GM23338 (cell line): ENCODE data around the gene KSR2. TPM values are rescaled to one million over a fixed set of nuclear protein-coding genes. Genes with fewer than 3 reads are reported as not detected.

Experiments used
- ATAC-seq: fragments of 200-7000 bp; cut with Tn5 transposase; 3 replicates; pipeline ENCODE4 v1.9.1; 2020
- DNase-seq: peaks from one replicate; pipeline ENCODE4 v3.0.0-alpha.2; 2015; ENCODE audit warnings: low spot score
- H2AFZ ChIP-seq: fragments of 200-600 bp; sonication (generic); 2 replicates; pipeline ENCODE4 v1.8.0; 2016; ENCODE audit warnings: antibody characterized with exemption, mild to moderate bottlenecking, moderate library complexity
- H3F3A ChIP-seq: fragments of 200-600 bp; sonication (generic); replicated peaks from 2 replicates; pipeline ENCODE4 v1.8.0; 2017; ENCODE audit warnings: antibody characterized with exemption, mixed run types, low read depth
- H3K27ac ChIP-seq: fragments of 200-600 bp; sonication (generic); 2 replicates; pipeline ENCODE4 v1.6.1; 2016; ENCODE audit warnings: low read depth
- H3K27me3 ChIP-seq: fragments of 200-600 bp; sonication (generic); 2 replicates; pipeline ENCODE4 v1.8.0; 2016; ENCODE audit warnings: mild to moderate bottlenecking, mixed run types, moderate library complexity; ENCODE audit not compliant: insufficient read depth
- H3K36me3 ChIP-seq: fragments of 200-600 bp; sonication (generic); 2 replicates; pipeline ENCODE4 v1.8.0; 2016; ENCODE audit warnings: mild to moderate bottlenecking; ENCODE audit not compliant: insufficient read depth
- H3K4me1 ChIP-seq: fragments of 200-600 bp; sonication (generic); 2 replicates; pipeline ENCODE4 v1.8.0; 2016; ENCODE audit warnings: mild to moderate bottlenecking, moderate library complexity; ENCODE audit not compliant: insufficient read depth
- H3K4me2 ChIP-seq: fragments of 200-600 bp; sonication (generic); 2 replicates; pipeline ENCODE4 v1.7.1; 2017; ENCODE audit warnings: mixed run types
- H3K4me3 ChIP-seq: fragments of 200-600 bp; sonication (generic); 2 replicates; pipeline ENCODE4 v1.6.1; 2016; ENCODE audit warnings: mixed run types
- H3K79me2 ChIP-seq: fragments of 200-600 bp; sonication (generic); replicated peaks from 2 replicates; pipeline ENCODE4 v1.8.0; 2017; ENCODE audit warnings: mild to moderate bottlenecking; ENCODE audit not compliant: insufficient read depth
- H3K9me2 ChIP-seq: fragments of 200-600 bp; sonication (generic); 2 replicates; pipeline ENCODE4 v1.8.0; 2017; ENCODE audit not compliant: insufficient read depth
- H4K20me1 ChIP-seq: fragments of 200-600 bp; sonication (generic); replicated peaks from 2 replicates; pipeline ENCODE4 v1.8.0; 2017; ENCODE audit warnings: mild to moderate bottlenecking; ENCODE audit not compliant: insufficient read depth
- H3K27ac Mint-ChIP-seq: 2 replicates; pipeline ENCODE4 v1.8.0; 2020; ENCODE audit warnings: inconsistent platforms, mild to moderate bottlenecking, moderate library complexity, mixed read lengths
- H3K27me3 Mint-ChIP-seq: 3 replicates; pipeline ENCODE4 v1.8.0; 2022; ENCODE audit warnings: low read depth, mild to moderate bottlenecking, moderate library complexity, mixed read lengths, inconsistent platforms; ENCODE audit not compliant: insufficient read depth, poor library complexity
- H3K36me3 Mint-ChIP-seq: 3 replicates; pipeline ENCODE4 v1.8.0; 2021; ENCODE audit warnings: low read depth, mild to moderate bottlenecking, inconsistent platforms, moderate library complexity, mixed read lengths
- H3K4me1 Mint-ChIP-seq: 3 replicates; pipeline ENCODE4 v1.8.0; 2020; ENCODE audit warnings: mild to moderate bottlenecking, inconsistent platforms, mixed read lengths
- H3K4me3 Mint-ChIP-seq: 3 replicates; pipeline ENCODE4 v1.8.0; 2021; ENCODE audit warnings: moderate library complexity, mild to moderate bottlenecking, inconsistent platforms, mixed read lengths
- H3K9me3 Mint-ChIP-seq: 3 replicates; pipeline ENCODE4 v1.8.0; 2020; ENCODE audit warnings: moderate library complexity, mild to moderate bottlenecking, inconsistent platforms, mixed read lengths
- CREB1 ChIP-seq: fragments of 250-450 bp; sonication (Bioruptor Pico); IDR thresholded peaks from 2 replicates; pipeline ENCODE4 v1.5.0; 2020; ENCODE audit warnings: low read depth, mild to moderate bottlenecking, moderate library complexity
- EZH2 ChIP-seq: fragments of 200-600 bp; sonication (generic); IDR thresholded peaks from one replicate; pipeline ENCODE4 v1.8.0; 2017; ENCODE audit warnings: antibody characterized with exemption, mild to moderate bottlenecking, low read depth; ENCODE audit not compliant: unreplicated experiment
- EZH2phosphoT487 ChIP-seq: fragments of 200-600 bp; sonication (generic); IDR thresholded peaks from one replicate; pipeline ENCODE4 v1.8.1; 2018; ENCODE audit warnings: antibody characterized with exemption; ENCODE audit not compliant: unreplicated experiment
- JUNB ChIP-seq: IDR thresholded peaks from one replicate; pipeline ENCODE4 v1.6.1; 2016; ENCODE audit warnings: antibody characterized with exemption; ENCODE audit not compliant: unreplicated experiment
- NANOG ChIP-seq: IDR thresholded peaks from 2 replicates; pipeline ENCODE4 v1.6.1; 2016; ENCODE audit warnings: antibody characterized with exemption, borderline replicate concordance
- POLR2AphosphoS5 ChIP-seq: IDR thresholded peaks from 2 replicates; pipeline ENCODE4 v1.6.1; 2016; ENCODE audit warnings: antibody characterized with exemption, low read depth
- STAT1 ChIP-seq: IDR thresholded peaks from one replicate; pipeline ENCODE4 v1.6.1; 2016; ENCODE audit warnings: antibody characterized with exemption; ENCODE audit not compliant: unreplicated experiment
- ZNF114 ChIP-seq: fragments of 250-450 bp; sonication (Bioruptor Pico); IDR thresholded peaks from 2 replicates; pipeline ENCODE4 v1.5.0; 2020; ENCODE audit warnings: mild to moderate bottlenecking, moderate library complexity
- ZNF331 ChIP-seq: fragments of 250-450 bp; sonication (Bioruptor Pico); IDR thresholded peaks from 2 replicates; pipeline ENCODE4 v1.5.0; 2020; ENCODE audit warnings: low read depth, mild to moderate bottlenecking, moderate library complexity
- polyA plus RNA-seq: library from polyadenylated mRNA; unstranded; fragments of >200 nt; fragmentation: Nextera tagmentation; extraction: Ambion mirVana; gene quantifications from 2 replicates; pipeline ENCODE4 v1.2.1, GENCODE V29; 2016
- total RNA-seq: library from RNA; depleted of rRNA; stranded (reverse); fragments of >200 nt; shearing (Covaris generic); gene quantifications from 2 replicates; pipeline ENCODE4 v1.2.3, GENCODE V29; 2014
- TF ChIP-seq, protein P1 (sequence below): fragments of 250-450 bp; sonication (Bioruptor Pico); IDR thresholded peaks from 2 replicates; pipeline ENCODE4 v1.5.0; 2020; ENCODE audit warnings: mild to moderate bottlenecking, moderate library complexity
- TF ChIP-seq, protein P2 (sequence below), 2 experiments: fragments of 200-600 bp in 1 of 2; sonication (generic) in 1 of 2; conservative IDR thresholded peaks; 2 replicates each; pipeline versions ENCODE4 v1.5.1 to v1.6.1; 2016 to 2017; ENCODE audit warnings: antibody characterized with exemption in 2 of 2, low read depth in 2 of 2, mild to moderate bottlenecking in 2 of 2, moderate library complexity in 1 of 2
- TF ChIP-seq, protein P3 (sequence below): IDR thresholded peaks from one replicate; pipeline ENCODE4 v1.6.1; 2018; ENCODE audit warnings: antibody characterized with exemption; ENCODE audit not compliant: unreplicated experiment
- TF ChIP-seq, protein P4 (sequence below): IDR thresholded peaks from 2 replicates; pipeline ENCODE4 v1.6.1; 2016; ENCODE audit warnings: antibody characterized with exemption

The KSR2 gene
- total and polyA plus RNA-seq, 2 experiments from 2014 or later: 1.1 to 2.7 TPM

DNA sequence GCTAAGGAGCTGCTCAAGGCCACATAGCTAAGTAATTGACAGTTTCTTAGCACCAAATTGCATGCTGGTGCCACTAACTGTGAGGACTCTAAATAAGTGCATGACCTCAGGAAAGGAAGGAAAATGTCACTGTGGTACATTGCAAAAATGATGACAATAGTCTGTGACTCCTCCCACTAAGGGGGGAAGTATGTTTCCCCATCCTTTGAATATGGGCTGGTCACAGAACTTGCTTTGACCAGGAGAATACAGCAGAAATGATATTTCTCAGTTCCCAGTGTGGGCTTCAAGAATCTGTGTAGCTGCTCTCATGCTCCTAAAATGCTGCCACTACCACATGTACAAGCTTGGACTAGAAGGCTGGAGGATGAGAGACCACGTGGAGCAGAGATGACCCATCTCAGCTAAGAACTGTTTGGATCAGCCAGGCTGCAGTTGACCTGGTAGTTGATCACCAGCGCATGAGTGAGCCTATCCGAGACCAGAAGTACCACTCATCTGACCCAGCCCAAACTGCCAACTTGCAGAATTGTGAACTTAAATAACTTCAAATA, 565.1 kb downstream of the KSR2 start:
- Mint-ChIP-seq H3K36me3 (no peaks in the 10 kb centered on the region), H3K4me1 (peaks cover 13% of the 10 kb centered on the region), H3K27me3 (peaks cover 9% of the 10 kb centered on the region), H3K9me3 (peaks cover 3% of the 10 kb centered on the region; the same call in 1 of the 3 replicates), H3K4me3 (no peak overlapping the region), H3K27ac (no peak overlapping the region)
- Histone ChIP-seq H3K4me2 (no peak overlapping the region), H3K36me3 (no peaks in the 10 kb centered on the region), H4K20me1 (no peaks in the 10 kb centered on the region), H3K27ac (no peak overlapping the region), H3K27me3 (no peaks in the 10 kb centered on the region), H3K79me2 (no peaks in the 10 kb centered on the region), H3K9me2 (no peaks in the 10 kb centered on the region), H3K4me1 (peaks cover 12% of the 10 kb centered on the region), H3F3A (no peaks in the 10 kb centered on the region), H3K4me3 (no peak overlapping the region), H2AFZ (no peak overlapping the region)
- TF ChIP-seq POLR2AphosphoS5 (no peak), EZH2phosphoT487 (no peak), STAT1 (no peak), NANOG (no peak), CREB1 (no peak), ZNF114 (CRISPR knock-in tag) (no peak), JUNB (no peak), ZNF331 (no peak), EZH2 (no peak)
- TF ChIP-seq, protein P1, sequence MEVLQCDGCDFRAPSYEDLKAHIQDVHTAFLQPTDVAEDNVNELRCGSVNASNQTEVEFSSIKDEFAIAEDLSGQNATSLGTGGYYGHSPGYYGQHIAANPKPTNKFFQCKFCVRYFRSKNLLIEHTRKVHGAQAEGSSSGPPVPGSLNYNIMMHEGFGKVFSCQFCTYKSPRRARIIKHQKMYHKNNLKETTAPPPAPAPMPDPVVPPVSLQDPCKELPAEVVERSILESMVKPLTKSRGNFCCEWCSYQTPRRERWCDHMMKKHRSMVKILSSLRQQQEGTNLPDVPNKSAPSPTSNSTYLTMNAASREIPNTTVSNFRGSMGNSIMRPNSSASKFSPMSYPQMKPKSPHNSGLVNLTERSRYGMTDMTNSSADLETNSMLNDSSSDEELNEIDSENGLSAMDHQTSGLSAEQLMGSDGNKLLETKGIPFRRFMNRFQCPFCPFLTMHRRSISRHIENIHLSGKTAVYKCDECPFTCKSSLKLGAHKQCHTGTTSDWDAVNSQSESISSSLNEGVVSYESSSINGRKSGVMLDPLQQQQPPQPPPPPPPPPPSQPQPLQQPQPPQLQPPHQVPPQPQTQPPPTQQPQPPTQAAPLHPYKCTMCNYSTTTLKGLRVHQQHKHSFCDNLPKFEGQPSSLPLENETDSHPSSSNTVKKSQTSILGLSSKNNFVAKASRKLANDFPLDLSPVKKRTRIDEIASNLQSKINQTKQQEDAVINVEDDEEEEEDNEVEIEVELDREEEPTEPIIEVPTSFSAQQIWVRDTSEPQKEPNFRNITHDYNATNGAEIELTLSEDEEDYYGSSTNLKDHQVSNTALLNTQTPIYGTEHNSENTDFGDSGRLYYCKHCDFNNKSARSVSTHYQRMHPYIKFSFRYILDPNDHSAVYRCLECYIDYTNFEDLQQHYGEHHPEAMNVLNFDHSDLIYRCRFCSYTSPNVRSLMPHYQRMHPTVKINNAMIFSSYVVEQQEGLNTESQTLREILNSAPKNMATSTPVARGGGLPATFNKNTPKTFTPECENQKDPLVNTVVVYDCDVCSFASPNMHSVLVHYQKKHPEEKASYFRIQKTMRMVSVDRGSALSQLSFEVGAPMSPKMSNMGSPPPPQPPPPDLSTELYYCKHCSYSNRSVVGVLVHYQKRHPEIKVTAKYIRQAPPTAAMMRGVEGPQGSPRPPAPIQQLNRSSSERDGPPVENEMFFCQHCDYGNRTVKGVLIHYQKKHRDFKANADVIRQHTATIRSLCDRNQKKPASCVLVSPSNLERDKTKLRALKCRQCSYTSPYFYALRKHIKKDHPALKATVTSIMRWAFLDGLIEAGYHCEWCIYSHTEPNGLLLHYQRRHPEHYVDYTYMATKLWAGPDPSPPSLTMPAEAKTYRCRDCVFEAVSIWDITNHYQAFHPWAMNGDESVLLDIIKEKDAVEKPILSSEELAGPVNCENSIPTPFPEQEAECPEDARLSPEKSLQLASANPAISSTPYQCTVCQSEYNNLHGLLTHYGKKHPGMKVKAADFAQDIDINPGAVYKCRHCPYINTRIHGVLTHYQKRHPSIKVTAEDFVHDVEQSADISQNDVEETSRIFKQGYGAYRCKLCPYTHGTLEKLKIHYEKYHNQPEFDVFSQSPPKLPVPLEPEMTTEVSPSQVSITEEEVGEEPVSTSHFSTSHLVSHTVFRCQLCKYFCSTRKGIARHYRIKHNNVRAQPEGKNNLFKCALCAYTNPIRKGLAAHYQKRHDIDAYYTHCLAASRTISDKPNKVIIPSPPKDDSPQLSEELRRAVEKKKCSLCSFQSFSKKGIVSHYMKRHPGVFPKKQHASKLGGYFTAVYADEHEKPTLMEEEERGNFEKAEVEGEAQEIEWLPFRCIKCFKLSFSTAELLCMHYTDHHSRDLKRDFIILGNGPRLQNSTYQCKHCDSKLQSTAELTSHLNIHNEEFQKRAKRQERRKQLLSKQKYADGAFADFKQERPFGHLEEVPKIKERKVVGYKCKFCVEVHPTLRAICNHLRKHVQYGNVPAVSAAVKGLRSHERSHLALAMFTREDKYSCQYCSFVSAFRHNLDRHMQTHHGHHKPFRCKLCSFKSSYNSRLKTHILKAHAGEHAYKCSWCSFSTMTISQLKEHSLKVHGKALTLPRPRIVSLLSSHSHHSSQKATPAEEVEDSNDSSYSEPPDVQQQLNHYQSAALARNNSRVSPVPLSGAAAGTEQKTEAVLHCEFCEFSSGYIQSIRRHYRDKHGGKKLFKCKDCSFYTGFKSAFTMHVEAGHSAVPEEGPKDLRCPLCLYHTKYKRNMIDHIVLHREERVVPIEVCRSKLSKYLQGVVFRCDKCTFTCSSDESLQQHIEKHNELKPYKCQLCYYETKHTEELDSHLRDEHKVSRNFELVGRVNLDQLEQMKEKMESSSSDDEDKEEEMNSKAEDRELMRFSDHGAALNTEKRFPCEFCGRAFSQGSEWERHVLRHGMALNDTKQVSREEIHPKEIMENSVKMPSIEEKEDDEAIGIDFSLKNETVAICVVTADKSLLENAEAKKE (CRISPR knock-in tag): no peak
- TF ChIP-seq, protein P2, sequence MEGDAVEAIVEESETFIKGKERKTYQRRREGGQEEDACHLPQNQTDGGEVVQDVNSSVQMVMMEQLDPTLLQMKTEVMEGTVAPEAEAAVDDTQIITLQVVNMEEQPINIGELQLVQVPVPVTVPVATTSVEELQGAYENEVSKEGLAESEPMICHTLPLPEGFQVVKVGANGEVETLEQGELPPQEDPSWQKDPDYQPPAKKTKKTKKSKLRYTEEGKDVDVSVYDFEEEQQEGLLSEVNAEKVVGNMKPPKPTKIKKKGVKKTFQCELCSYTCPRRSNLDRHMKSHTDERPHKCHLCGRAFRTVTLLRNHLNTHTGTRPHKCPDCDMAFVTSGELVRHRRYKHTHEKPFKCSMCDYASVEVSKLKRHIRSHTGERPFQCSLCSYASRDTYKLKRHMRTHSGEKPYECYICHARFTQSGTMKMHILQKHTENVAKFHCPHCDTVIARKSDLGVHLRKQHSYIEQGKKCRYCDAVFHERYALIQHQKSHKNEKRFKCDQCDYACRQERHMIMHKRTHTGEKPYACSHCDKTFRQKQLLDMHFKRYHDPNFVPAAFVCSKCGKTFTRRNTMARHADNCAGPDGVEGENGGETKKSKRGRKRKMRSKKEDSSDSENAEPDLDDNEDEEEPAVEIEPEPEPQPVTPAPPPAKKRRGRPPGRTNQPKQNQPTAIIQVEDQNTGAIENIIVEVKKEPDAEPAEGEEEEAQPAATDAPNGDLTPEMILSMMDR (conservative IDR thresholded peaks at IDR 0.05; ENCODE audit: low read depth in 2 of 2): no peak
- TF ChIP-seq, protein P3, sequence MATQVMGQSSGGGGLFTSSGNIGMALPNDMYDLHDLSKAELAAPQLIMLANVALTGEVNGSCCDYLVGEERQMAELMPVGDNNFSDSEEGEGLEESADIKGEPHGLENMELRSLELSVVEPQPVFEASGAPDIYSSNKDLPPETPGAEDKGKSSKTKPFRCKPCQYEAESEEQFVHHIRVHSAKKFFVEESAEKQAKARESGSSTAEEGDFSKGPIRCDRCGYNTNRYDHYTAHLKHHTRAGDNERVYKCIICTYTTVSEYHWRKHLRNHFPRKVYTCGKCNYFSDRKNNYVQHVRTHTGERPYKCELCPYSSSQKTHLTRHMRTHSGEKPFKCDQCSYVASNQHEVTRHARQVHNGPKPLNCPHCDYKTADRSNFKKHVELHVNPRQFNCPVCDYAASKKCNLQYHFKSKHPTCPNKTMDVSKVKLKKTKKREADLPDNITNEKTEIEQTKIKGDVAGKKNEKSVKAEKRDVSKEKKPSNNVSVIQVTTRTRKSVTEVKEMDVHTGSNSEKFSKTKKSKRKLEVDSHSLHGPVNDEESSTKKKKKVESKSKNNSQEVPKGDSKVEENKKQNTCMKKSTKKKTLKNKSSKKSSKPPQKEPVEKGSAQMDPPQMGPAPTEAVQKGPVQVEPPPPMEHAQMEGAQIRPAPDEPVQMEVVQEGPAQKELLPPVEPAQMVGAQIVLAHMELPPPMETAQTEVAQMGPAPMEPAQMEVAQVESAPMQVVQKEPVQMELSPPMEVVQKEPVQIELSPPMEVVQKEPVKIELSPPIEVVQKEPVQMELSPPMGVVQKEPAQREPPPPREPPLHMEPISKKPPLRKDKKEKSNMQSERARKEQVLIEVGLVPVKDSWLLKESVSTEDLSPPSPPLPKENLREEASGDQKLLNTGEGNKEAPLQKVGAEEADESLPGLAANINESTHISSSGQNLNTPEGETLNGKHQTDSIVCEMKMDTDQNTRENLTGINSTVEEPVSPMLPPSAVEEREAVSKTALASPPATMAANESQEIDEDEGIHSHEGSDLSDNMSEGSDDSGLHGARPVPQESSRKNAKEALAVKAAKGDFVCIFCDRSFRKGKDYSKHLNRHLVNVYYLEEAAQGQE: no peak
- TF ChIP-seq, protein P4, sequence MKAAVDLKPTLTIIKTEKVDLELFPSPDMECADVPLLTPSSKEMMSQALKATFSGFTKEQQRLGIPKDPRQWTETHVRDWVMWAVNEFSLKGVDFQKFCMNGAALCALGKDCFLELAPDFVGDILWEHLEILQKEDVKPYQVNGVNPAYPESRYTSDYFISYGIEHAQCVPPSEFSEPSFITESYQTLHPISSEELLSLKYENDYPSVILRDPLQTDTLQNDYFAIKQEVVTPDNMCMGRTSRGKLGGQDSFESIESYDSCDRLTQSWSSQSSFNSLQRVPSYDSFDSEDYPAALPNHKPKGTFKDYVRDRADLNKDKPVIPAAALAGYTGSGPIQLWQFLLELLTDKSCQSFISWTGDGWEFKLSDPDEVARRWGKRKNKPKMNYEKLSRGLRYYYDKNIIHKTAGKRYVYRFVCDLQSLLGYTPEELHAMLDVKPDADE: no peak
- ATAC-seq: no peak
- no peak for DNase-seq
